SH-SY5Y (cell line): ENCODE results near the gene SYNE4.

Experiments used
- GATA2 ChIP-seq: IDR thresholded peaks from 2 replicates; pipeline ENCODE4 v1.6.1; 2011; ENCODE audit warnings: mild to moderate bottlenecking, low read depth, low read length
- GATA3 ChIP-seq: IDR thresholded peaks from 2 replicates; pipeline ENCODE4 v1.6.1; 2011; ENCODE audit warnings: low read depth, mild to moderate bottlenecking, low read length, moderate library complexity

The SYNE4 gene

DNA sequence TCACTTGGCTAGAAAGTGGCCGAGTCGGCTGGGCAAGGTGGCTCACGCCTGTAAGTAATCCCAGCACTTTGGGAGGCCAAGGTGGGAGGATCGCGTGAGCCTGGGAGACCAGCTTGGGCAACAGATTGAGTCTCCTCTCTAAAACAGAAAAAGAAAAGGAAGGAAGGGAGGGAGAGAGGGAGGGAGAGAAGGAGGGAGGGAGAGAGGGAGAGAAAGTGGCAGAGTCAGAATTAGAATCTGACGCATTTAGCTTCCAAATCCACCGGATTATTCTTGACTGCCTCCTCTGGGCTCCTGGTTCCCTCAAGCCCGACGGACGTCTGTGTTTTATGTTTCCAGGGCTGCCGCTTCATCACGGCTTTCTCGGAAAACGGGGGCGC, 50.0 kb downstream of the SYNE4 start:
- TF ChIP-seq GATA2 (no peak), GATA3 (no peak)

DNA sequence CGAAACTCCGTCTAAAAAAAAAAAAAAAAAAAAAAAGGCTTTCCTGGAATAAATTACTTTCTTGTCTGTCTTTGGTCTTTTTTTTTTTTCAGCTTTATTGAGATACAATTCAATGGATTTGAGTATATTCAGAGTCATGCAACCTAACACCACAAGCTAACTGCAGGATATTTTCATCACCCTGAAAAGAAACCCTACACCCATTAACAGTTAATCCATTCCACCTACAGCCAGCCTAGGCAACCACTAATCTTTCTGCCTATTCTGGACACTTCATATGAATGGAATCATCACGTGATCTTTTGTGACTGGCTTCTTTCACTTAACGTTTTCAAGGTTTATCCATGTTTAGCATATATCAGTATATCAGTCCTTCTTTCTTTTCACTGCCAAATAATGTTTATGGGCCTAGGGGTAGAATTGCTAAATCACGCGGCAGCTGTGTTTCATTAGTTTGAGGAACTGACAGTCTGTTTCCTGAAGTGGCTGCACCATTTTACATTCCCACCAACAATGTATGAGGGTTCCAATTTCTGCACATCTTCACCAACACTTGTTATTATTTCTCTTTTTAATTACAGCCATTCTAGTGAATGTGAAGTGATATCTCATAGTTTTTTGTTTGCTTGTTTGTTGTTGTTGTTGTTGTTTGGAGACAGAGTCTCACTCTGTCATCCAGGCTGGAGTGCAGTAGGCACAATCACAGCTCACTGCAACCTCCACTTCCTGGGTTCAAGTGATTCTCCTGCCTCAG, 52.6 kb downstream of the SYNE4 start:
- TF ChIP-seq GATA3 (no peak), GATA2 (no peak)
